Mononuclear cell (primary cell): ENCODE data around the gene ACVR1. TPM values are rescaled to one million over a fixed set of nuclear protein-coding genes. Genes with fewer than 3 reads are reported as not detected.
A peak's percentile ranks its signal among the peaks of the same experiment; 100 is the strongest.

ENCODE experiments used
- H3K27me3 ChIP-seq: 2 replicates; pipeline ENCODE4 v1.6.0; 2011; ENCODE audit warnings: low read length, control low read depth; ENCODE audit not compliant: insufficient read depth
- H3K4me1 ChIP-seq: 2 replicates; pipeline ENCODE4 v1.5.1; 2011; ENCODE audit warnings: mild to moderate bottlenecking, low read length, control low read depth; ENCODE audit not compliant: insufficient read depth
- H3K4me3 ChIP-seq: 2 replicates; pipeline ENCODE4 v1.5.1; 2011; ENCODE audit warnings: mild to moderate bottlenecking, low read length, moderate library complexity
- H3K9me3 ChIP-seq: 2 replicates; pipeline ENCODE4 v1.5.1; 2011; ENCODE audit warnings: low read depth, mild to moderate bottlenecking, control low read depth, low read length
- total RNA-seq: library from RNA; depleted of rRNA; stranded (reverse); fragments of >200 nt; gene quantifications from one replicate; pipeline ENCODE4 v1.2.3, GENCODE V29; 2012

Gene ACVR1
- 8.1 TPM for total RNA-seq

DNA sequence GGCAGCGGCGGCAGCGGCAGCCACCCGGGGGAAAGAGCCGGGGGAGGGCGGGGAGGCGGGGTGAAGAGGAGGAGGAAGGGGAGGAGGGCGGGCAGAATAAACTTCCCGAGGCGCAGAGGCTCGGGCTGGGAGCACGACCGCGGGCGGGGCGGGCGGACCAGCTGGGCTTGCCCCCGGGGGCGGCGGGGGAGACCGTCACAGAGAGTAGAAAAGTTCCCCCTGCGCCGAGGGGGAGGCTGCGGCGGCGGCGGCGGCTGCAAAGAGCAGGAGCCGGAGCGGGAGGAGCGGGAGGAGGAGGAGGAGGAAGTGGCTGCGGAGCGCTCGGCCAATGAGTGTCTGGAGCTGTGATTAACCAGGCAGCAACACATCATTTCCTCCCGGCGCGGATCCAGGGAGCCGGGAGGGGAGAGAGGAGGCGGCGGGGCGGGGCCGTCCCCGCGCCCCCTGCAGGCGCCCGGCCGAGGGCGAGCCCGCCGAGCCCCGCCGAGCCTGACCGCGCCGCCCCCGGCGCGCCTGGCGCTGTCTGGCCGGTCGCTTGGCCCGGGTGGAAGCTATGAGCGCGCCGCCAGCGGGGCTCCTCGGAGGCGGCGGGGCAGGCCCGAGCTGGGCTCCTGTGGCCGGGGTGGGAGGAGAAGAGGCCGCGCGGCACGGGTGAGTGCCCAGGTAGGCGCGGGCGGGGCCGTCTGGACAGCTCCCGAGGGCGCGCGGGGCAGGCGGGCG lies at the start of gene ACVR1:
ACVR1 (minus strand) TSS at position 265 of the 720 bp plus-strand sequence. CDS start 76,837 bp downstream, outside the sequence.
- Histone ChIP-seq H3K4me1 (peaks cover 27% of the 10 kb centered on the region), H3K9me3 (no peaks in the 10 kb centered on the region), H3K4me3 (peak within 1 kb of the TSS; percentile 56), H3K27me3 (no peaks in the 10 kb centered on the region)

DNA sequence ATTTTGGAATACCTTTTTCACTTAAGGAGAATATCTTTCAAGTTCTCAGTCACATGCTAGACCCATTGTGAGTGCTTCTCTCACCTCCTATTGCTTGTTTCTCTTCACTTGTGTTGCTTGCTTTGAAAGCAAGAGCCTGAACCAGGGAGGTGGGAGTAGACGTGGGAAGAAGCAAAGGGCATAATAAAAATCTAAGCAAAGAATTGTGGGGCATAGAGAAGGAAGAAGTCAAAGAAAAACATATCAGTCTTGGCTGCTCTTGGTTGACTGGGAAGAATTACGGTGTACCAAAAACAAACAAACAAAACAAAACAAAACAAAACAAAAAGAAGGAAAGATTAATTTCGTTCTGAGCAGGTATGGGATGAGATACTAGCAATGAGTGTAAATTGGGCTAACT lies 48.9 kb upstream of the ACVR1 start:
- Histone ChIP-seq H3K4me1 (no peaks in the 10 kb centered on the region), H3K27me3 (no peaks in the 10 kb centered on the region), H3K9me3 (no peaks in the 10 kb centered on the region), H3K4me3 (no peak overlapping the region)

DNA sequence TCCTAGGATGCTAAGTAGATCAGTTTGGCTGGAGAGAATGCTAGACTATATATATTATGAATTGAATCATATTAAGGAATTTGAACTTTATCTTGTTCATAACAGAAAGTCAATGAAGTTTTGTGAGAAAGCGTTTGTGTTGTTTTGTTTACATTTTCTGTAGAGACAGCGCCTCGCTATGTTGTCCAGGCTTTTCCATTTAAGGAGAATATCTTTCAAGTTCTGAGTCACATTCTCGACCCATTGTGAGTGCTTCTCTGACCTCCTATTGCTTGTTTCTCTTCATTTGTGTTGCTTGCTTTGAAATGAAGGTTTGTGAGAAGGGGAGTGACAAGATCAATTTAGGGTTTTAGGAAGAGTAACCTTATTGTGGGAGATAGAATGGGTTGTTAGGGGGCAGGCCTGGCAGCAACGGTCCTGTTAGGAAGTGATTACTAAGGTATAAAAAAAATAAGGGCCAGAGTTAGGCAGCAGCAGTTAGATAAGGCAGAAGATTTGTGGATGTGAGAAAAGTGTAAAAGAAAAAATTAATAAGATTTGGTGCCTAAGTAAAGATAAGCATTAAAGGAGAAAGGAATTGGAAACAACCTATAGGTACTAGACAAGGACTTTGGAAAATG lies 47.6 kb upstream of the ACVR1 start:
- no peaks in the 10 kb centered on the region for H3K27me3 ChIP-seq
- H3K4me1 ChIP-seq = no peaks in the 10 kb centered on the region
- no peaks in the 10 kb centered on the region for H3K9me3 ChIP-seq
- H3K4me3 ChIP-seq = no peak overlapping the region

DNA sequence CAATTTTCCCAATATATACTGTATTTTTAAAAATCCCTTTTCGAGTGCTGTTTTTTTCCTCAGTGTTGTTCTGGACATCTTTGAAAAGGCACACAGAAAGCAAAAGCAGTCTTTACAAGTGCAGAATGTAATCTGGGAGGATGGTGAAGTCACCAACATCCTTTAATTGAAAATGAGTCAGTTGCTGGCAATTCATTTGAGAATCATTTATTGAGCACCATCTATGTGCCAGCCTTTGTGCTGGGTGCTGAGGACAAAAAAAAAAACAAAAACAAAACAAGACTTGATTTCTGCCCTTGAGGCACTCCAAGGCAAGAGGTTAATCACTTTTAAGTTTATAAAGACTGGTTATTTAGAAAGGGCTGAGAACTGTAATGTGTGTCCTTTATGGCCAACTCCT lies 46.7 kb upstream of the ACVR1 start:
- Histone ChIP-seq H3K9me3 (no peaks in the 10 kb centered on the region), H3K4me1 (no peaks in the 10 kb centered on the region), H3K27me3 (no peaks in the 10 kb centered on the region)

DNA sequence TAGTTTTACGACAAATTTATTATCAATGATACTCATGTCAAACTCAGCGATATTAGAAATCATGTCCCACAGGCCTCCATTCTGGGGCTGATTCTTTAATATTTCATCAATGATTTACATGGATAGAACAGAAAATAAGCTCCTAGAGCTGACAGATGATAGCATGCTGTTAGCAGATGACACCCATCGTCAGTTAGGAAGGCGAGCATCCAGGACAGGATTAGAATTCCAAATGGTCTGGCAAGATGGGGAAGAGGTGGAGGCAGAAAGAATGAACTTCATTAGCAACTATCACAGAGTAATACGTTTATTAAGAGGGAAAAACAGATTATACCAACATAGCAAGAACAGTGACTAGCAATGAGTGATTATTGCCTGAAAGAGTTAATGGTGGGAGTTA lies 46.2 kb upstream of the ACVR1 start:
- no peaks in the 10 kb centered on the region for H3K9me3 ChIP-seq
- no peak overlapping the region for H3K4me3 ChIP-seq
- H3K4me1 ChIP-seq = no peaks in the 10 kb centered on the region
- H3K27me3 ChIP-seq = no peaks in the 10 kb centered on the region

More for the DNA sequence above, 46.7 kb upstream of the ACVR1 start:
- no peak overlapping the region for H3K4me3 ChIP-seq

DNA sequence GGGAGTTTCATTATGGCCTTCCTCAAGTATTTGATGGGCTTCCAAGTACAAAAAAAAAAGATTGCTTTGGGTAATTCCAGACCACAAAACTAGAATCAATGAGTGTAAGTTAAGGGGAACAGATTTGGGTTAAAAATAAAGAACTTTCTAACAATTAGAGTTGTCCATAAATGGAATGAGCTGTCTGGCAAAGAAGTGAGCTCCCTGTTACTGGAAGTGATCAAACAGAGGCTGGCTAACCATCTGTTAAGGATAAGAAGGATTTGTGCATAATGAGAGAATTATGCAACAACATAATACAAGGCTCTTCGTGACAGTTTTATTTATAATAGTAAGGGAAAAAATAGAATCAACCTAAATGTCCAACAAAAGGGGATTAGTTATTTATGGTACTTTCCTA lies 44.6 kb upstream of the ACVR1 start:
- Histone ChIP-seq H3K4me1 (no peaks in the 10 kb centered on the region), H3K9me3 (no peaks in the 10 kb centered on the region), H3K4me3 (no peak overlapping the region), H3K27me3 (no peaks in the 10 kb centered on the region)

DNA sequence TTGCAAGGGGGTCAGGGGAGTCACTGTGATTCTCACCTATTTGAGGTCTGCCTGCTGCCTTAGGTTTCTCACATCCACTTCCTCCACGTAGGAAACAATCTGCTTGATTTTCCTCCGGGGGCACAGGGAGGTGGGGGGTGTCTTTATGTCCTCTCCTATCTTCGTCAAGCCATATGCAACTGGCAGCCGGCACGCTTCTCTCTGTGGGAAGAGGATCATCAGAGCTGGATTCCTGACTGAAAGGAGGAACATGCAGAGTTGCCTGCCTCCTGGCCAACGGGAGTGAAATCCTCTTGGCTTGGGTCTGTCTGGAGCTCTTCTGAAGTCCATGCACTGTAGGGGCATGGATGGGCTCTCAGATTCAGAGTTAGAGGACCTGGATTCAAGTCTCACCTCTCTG lies 43.1 kb upstream of the ACVR1 start:
- no peaks in the 10 kb centered on the region for H3K4me1 ChIP-seq
- H3K4me3 ChIP-seq = no peak overlapping the region
- H3K27me3 ChIP-seq = no peaks in the 10 kb centered on the region
- H3K9me3 ChIP-seq = no peaks in the 10 kb centered on the region

DNA sequence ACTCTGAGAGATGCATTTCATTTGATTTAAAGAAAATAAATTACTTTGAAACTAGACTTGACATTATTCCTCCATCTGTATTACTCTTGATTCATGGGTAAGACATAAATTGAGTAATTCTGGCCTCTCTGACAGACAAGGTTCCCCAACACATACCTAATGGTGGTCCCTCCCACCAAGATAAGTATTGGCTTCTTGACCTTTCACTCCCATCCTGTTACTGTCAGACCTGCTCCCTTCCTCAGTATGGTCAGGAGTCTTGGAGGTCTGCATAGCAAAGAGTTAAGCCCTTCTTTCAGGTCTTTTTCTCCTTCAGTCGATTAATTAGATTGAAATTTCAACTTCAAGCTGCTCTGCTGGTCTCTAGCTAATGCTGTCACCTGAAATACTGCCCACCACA lies 42.2 kb upstream of the ACVR1 start:
- H3K9me3 ChIP-seq = no peaks in the 10 kb centered on the region
- no peaks in the 10 kb centered on the region for H3K4me1 ChIP-seq
- H3K4me3 ChIP-seq = no peak overlapping the region
- no peaks in the 10 kb centered on the region for H3K27me3 ChIP-seq

DNA sequence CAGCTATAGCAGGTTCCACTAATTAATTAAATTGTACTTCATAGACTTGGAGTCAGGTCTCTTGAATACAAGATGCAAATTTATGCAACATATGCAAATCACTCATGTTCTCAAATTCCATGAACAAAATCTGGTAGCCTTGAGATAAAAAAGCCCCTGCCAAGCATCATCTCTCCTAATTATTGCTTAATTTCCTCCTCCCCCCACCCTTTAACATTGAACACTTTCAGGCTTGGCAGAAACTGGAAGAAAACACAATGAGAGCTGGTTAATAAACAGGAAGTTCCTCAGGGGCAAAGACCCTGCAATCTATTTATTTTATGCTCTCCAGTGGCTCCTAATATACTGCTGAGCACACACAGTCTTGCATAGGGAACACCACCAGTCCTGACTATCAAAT lies 35.6 kb upstream of the ACVR1 start:
- H3K4me1 ChIP-seq = no peaks in the 10 kb centered on the region
- H3K4me3 ChIP-seq = no peak overlapping the region
- H3K27me3 ChIP-seq = no peaks in the 10 kb centered on the region

DNA sequence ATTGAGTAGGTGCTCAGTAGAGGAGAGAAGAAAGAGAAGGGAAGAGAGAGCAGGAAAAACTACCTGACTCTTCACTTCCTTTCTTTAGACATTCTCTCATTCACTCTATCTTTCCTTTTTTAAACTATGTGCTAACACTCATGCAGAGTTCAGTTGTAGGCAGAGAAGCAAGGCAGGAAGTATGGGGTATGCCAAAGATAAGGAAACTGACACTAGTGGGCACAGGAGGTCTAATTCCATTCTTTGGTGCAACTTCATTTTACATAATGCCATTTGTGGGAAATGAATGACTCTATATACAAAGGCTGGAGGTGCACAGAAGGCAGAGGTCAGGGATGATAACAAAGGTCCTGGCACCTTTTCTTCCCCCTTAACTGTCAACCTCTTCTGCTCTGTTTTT lies 35.1 kb upstream of the ACVR1 start:
- no peaks in the 10 kb centered on the region for H3K4me1 ChIP-seq
- H3K9me3 ChIP-seq = no peaks in the 10 kb centered on the region
- H3K27me3 ChIP-seq = no peaks in the 10 kb centered on the region
- no peak overlapping the region for H3K4me3 ChIP-seq

More for the DNA sequence above, 35.6 kb upstream of the ACVR1 start:
- H3K9me3 ChIP-seq = no peaks in the 10 kb centered on the region

DNA sequence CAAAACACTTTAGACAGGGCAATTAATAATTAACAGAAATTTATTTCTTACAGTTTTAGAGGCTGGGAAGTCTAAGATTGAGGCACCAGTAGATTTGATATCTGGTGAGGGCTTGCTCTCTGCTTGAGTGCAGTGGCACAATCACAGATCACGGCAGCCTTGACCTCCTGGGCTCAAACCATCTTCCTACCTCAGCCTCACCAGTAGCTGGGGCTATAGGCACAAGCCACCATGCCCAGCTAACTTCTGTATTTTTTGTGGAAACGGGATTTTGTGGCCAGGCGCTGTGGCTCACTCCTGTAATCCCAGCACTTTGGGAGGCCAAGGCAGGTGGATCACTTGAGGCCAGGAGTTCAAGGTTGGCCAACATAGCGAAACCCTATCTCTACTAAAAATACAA lies 29.0 kb upstream of the ACVR1 start:
- Histone ChIP-seq H3K4me3 (no peak overlapping the region), H3K4me1 (no peaks in the 10 kb centered on the region), H3K27me3 (no peaks in the 10 kb centered on the region), H3K9me3 (no peaks in the 10 kb centered on the region)

DNA sequence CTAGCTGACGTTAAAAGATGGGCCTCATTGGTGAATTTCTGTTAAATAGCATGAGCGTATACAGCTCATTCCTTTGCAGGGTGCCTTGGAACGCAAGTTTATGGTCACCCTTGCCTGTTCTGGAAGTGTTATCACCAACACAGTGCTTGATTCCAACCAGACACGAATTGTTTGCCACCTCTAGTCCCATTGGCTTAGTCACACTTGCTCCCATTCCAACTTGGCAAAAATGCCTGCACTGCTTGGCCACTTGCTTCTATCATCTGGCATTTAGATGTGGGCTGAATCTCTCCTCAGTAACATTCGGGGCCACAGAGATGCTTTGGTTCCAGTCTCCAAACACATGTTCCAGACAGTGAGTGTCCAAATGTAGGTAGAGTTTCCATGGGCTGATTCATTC lies 27.5 kb upstream of the ACVR1 start:
- H3K9me3 ChIP-seq = no peaks in the 10 kb centered on the region
- H3K27me3 ChIP-seq = no peaks in the 10 kb centered on the region

DNA sequence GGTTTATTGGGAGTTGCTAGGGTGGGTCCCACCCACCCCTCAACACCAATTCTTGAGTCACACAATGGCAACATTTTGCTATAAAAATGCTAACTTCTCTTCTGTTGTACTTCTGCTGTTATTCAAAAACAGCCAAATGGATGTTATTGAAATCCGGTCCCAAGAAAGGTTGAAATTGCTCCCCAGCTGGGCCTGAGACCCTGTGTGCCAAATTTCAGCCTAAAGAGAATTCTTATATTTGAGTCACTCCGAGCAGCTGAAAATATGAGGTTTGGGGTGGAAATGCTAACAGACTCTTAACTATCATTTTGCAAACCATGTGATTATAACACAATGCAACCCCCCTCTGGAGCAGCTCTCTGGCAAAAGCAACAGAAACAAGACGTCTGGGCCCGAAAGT lies 27.0 kb upstream of the ACVR1 start:
- Histone ChIP-seq H3K4me3 (no peak overlapping the region), H3K4me1 (peaks cover 12% of the 10 kb centered on the region), H3K27me3 (no peaks in the 10 kb centered on the region), H3K9me3 (no peaks in the 10 kb centered on the region)

More for the DNA sequence above, 27.5 kb upstream of the ACVR1 start:
- Histone ChIP-seq H3K4me1 (peaks cover 7% of the 10 kb centered on the region), H3K4me3 (no peak overlapping the region)

DNA sequence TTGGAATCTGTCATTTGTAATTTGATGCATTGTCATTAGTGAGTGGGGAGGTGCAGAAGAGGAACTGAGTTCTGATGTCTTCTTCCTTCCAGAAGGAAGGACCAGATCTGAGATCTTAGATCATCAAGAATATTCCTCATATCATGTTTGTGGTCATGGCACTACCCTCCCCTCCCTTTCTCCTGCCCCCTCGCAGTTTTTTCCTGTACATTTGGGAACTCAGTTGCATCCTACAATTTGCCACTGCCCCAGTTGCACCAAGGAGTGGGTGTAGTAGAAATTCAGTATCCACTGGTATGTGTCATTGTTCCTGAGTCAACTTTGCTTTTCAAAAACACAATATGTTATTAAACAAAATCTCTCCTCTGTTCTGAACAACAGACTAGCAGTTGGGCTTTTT lies 26.6 kb upstream of the ACVR1 start:
- H3K4me1 ChIP-seq = peaks cover 16% of the 10 kb centered on the region
- no peak overlapping the region for H3K4me3 ChIP-seq
- no peaks in the 10 kb centered on the region for H3K27me3 ChIP-seq
- no peaks in the 10 kb centered on the region for H3K9me3 ChIP-seq

DNA sequence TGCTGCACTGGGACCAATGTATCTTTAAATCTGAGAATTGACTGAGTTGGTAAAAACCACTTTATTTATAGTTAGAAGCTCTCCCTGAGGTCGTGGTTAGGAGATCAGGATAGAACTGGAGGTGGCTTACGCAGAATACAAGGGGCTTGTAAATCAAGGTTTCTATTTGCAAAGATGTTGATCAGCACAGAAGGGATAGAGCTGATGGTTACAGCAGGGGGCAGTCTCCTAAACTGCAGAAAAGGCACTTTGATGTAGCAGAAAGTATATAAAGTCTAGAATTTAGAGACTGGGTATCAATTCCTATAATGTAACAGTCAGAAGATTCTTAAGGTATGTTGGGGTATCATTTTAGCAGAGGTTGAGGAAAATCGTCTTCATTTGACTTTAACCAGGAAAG lies 25.2 kb upstream of the ACVR1 start:
- Histone ChIP-seq H3K4me1 (peaks cover 26% of the 10 kb centered on the region), H3K27me3 (no peaks in the 10 kb centered on the region), H3K4me3 (no peak overlapping the region), H3K9me3 (no peaks in the 10 kb centered on the region)

DNA sequence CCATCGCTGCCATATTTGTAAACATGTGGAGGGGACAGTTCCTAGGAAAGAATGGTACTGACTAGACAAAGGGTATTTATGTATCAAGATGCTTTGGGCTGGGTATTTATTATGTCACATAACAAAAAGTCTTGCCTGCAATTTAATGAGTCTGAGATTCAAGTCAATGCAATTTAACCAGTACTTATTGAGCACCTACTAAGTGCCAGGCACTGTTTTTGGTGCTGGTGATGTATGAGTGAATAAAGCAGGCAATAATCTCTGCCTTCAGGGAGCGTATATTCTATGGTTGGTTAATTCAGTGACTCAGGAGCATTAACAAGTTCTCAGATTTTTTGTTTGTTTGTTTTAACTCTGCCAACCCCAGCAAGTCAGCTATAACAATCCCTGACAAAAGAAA lies 24.6 kb upstream of the ACVR1 start:
- Histone ChIP-seq H3K4me3 (no peak overlapping the region), H3K4me1 (peaks cover 26% of the 10 kb centered on the region), H3K9me3 (no peaks in the 10 kb centered on the region), H3K27me3 (no peaks in the 10 kb centered on the region)
